Adrenal gland (tissue), 12 donors: ENCODE data around the gene MIF4GD. TPM values are rescaled to one million over a fixed set of nuclear protein-coding genes. Genes with fewer than 3 reads are reported as not detected.

Experiments
- DNase-seq, 7 donors: peaks; one replicate each; pipeline ENCODE4 v3.0.0-alpha.2; 2019 to 2020
- H3K27ac ChIP-seq, 5 donors: fragments of 200-600 bp; sonication (generic) in 4 of 5; 1 replicate in 3 of 5; 2 replicates in 2 of 5; pipeline versions ENCODE4 v1.5.1 to v1.8.0; 2016 to 2020; ENCODE audit warnings: mild to moderate bottlenecking in 1 of 5
- H3K27me3 ChIP-seq: fragments of 200-600 bp; 2 replicates; pipeline ENCODE4 v1.8.0; 2021
- H3K36me3 ChIP-seq, 2 donors: fragments of 200-600 bp; replicated peaks in 1 of 2; 1 replicate in 1 of 2; 2 replicates in 1 of 2; pipeline versions ENCODE4 v1.5.1 to v1.8.0; 2018 to 2022
- H3K4me1 ChIP-seq, 2 donors: fragments of 200-600 bp; replicated peaks in 1 of 2; 1 replicate in 1 of 2; 2 replicates in 1 of 2; pipeline versions ENCODE4 v1.5.1 to v1.8.0; 2018 to 2021
- H3K4me3 ChIP-seq, 4 donors: fragments of 200-600 bp; sonication (generic) in 3 of 4; one replicate each; pipeline ENCODE4 v1.5.1; 2016 to 2018
- H3K9me3 ChIP-seq, 3 donors: fragments of 200-600 bp; sonication (generic) in 1 of 3; replicated peaks in 1 of 3; 1 replicate in 2 of 3; 2 replicates in 1 of 3; pipeline versions ENCODE4 v1.5.1 to v1.8.0; 2016 to 2021
- CTCF ChIP-seq, 6 experiments: fragments of 450-650 bp in 4 of 6; fragments of 200-600 bp in 2 of 6; sonication (generic) in 1 of 6; IDR thresholded peaks; 1 replicate in 5 of 6; 2 replicates in 1 of 6; pipeline versions ENCODE4 v1.5.1 to v1.8.0; 2016 to 2021; ENCODE audit warnings: antibody characterized with exemption in 6 of 6, mild to moderate bottlenecking in 2 of 6, moderate library complexity in 1 of 6
- POLR2A ChIP-seq, 2 donors: fragments of 450-650 bp; IDR thresholded peaks; one replicate each; pipeline ENCODE4 v1.6.1; 2017; ENCODE audit warnings: antibody characterized with exemption in 2 of 2, mild to moderate bottlenecking in 2 of 2, moderate library complexity in 1 of 2
- WGBS, 4 donors: extraction: QIAGEN DNeasy Blood & Tissue Kit in 2 of 4; methylation state at CpG; one replicate each; pipeline versions ENCODE4 v1.1.5 to v1.1.7; 2013 to 2017; 5-methylcytosine and 5-hydroxymethylcytosine counted together
- intact Hi-C, 2 donors: fragments of 100-400 bp; cut with DNase I; formaldehyde crosslinking; loops; one replicate each; pipeline versions ENCODE4 v1.14.1 to v1.15.0; 2022 to 2023
- polyA plus RNA-seq, 3 donors: library from polyadenylated mRNA; stranded (reverse); fragments of 200-250 nt in 2 of 3; fragments of 350-450 nt in 1 of 3; fragmentation: Illumina TruSeq in 1 of 3; extraction: RNeasy Lipid Tissue Mini Kit (QIAGEN cat#74804) in 1 of 3; gene quantifications; one replicate each; pipeline ENCODE4 v1.2.3, GENCODE V29; 2013 to 2014
- total RNA-seq, 9 donors: library from RNA; depleted of rRNA in 4 of 9; stranded (reverse); fragments of >200 nt in 4 of 9; fragments of 120-200 nt in 1 of 9; fragmentation: NEBNext Ultra II Directional in 1 of 9; extraction: Animal tissue kit (Norgen Biotek cat#: 25700) in 1 of 9; gene quantifications; one replicate each; pipeline versions ENCODE4 v1.1.0 to v1.2.4, GENCODE V29; 2013 to 2023
- donor health status: healthy with polysubstance abuse.
- donor health status: Bipolar disorder and iron deficiency.
- donor health status: DM: yes; HTN: yes; CAD: no.
- donor health status: DM: no; HTN: no; CAD: no.
- donor health status: DM: no; HTN: no; CAD: no.
- donor health status: DM: yes; HTN: yes; CAD: no.

Gene MIF4GD
- total and polyA plus RNA-seq, 12 donors: 9.2 to 53.0 (median 21.2) TPM

- TF ChIP-seq CTCF (IDR thresholded peaks at IDR 0.05) (no peak), POLR2A (IDR thresholded peaks at IDR 0.05) (no peak)
- Histone ChIP-seq H3K27ac (peak overlapping the region in 2 of 5 donors; percentile 59 to 67), H3K36me3 (peaks cover 0 to 96% of the 10 kb centered on the region in 2 donors), H3K4me1 (no peaks in the 10 kb centered on the region), H3K4me3 (no peak overlapping the region), H3K9me3 (no peaks in the 10 kb centered on the region), H3K27me3 (no peaks in the 10 kb centered on the region)
- WGBS, 4 donors: 85 to 90% (median 89%) methylated on average over 22 to 23 of the region's 23 CpGs
- no peak for DNase-seq
- intact Hi-C loops: no loop called here
These were observed 31.1 kb downstream of the MIF4GD start for GRCh38 chr17:75239778-75240393.

- 82 to 87% (median 86%) methylated on average over 8 to 12 of the region's 12 CpGs for WGBS, 4 donors
- Histone ChIP-seq H3K4me1 (no peaks in the 10 kb centered on the region), H3K4me3 (no peak overlapping the region), H3K36me3 (peaks cover 0 to 96% of the 10 kb centered on the region in 2 donors), H3K27ac (peak overlapping the region in 1 of 5 donors; percentile 47), H3K9me3 (no peaks in the 10 kb centered on the region), H3K27me3 (no peaks in the 10 kb centered on the region)
- DNase-seq: no peak
- TF ChIP-seq POLR2A (IDR thresholded peaks at IDR 0.05) (no peak), CTCF (IDR thresholded peaks at IDR 0.05) (no peak)
- intact Hi-C loops: no loop called here
These were observed 31.8 kb downstream of the MIF4GD start for GRCh38 chr17:75239214-75239613.

GRCh38 chr17:75238684-75239191, 32.3 kb downstream of the MIF4GD start:
- Histone ChIP-seq H3K4me1 (no peaks in the 10 kb centered on the region), H3K4me3 (no peak overlapping the region), H3K9me3 (no peaks in the 10 kb centered on the region), H3K27ac (peak overlapping the region in 1 of 5 donors; percentile 47), H3K36me3 (peaks cover 0 to 93% of the 10 kb centered on the region in 2 donors), H3K27me3 (no peaks in the 10 kb centered on the region)
- TF ChIP-seq POLR2A (IDR thresholded peaks at IDR 0.05) (no peak), CTCF (IDR thresholded peaks at IDR 0.05) (peak; percentile 61 to 72 (median 68))
- intact Hi-C loops: no loop called here
- peak; percentile 33 to 75 (median 64) for DNase-seq
- 43 to 59% (median 48%) methylated on average over 8 to 13 of the region's 13 CpGs for WGBS, 4 donors

- Histone ChIP-seq H3K36me3 (peaks cover 0 to 87% of the 10 kb centered on the region in 2 donors), H3K4me1 (no peaks in the 10 kb centered on the region), H3K27ac (peak overlapping the region in 1 of 5 donors; percentile 47), H3K4me3 (no peak overlapping the region), H3K9me3 (no peaks in the 10 kb centered on the region), H3K27me3 (no peaks in the 10 kb centered on the region)
- 59 to 87% (median 86%) methylated on average over 5 to 11 of the region's 11 CpGs for WGBS, 4 donors
- intact Hi-C loops: no loop called here
- TF ChIP-seq POLR2A (IDR thresholded peaks at IDR 0.05): no peak
- no peak for TF ChIP-seq CTCF (IDR thresholded peaks at IDR 0.05)
- no peak for DNase-seq
These were observed 32.9 kb downstream of the MIF4GD start for GRCh38 chr17:75238020-75238580.
